SK-N-SH (cell line): ENCODE data around the gene LCP2. TPM values are rescaled to one million over a fixed set of nuclear protein-coding genes. Genes with fewer than 3 reads are reported as not detected.

ENCODE experiments used
- CTCF ChIA-PET: fragments of 300-600, 350-600 bp; formaldehyde crosslinking; extraction: SDS; loops from one replicate; lab custom pipeline; 2021; lab: Yijun Ruan, JAX
- POLR2A ChIA-PET: fragments of 350-600 bp; sonication (Branson Sonifier 250); formaldehyde crosslinking; extraction: SDS; loops from one replicate; lab custom pipeline; 2020; ENCODE audit warnings: antibody characterized with exemption, inconsistent platforms; lab: Yijun Ruan, JAX
- DNase-seq: peaks from one replicate; pipeline ENCODE4 v3.0.0; 2012
- H2AFZ ChIP-seq: fragments of 200-600 bp; sonication (generic); 2 replicates; pipeline ENCODE4 v1.8.1; 2016; ENCODE audit warnings: antibody characterized with exemption, mild to moderate bottlenecking, low read depth
- H3F3A ChIP-seq: fragments of 200-600 bp; sonication (generic); replicated peaks from 2 replicates; pipeline ENCODE3; 2016; ENCODE audit warnings: antibody characterized with exemption, mild to moderate bottlenecking; ENCODE audit not compliant: insufficient read depth
- H3K27ac ChIP-seq, 2 experiments: fragments of 200-500 bp in 1 of 2; fragments of 200-600 bp in 1 of 2; sonication (Bioruptor generic) in 1 of 2; sonication (generic), shearing (Covaris generic) in 1 of 2; 2 replicates each; pipeline versions ENCODE4 v1.5.1 to v1.6.1; 2014 to 2016; ENCODE audit warnings: low read depth in 2 of 2, inconsistent platforms in 1 of 2, low read length in 1 of 2, mild to moderate bottlenecking in 1 of 2, mixed read lengths in 1 of 2
- H3K27me3 ChIP-seq: fragments of 200-600 bp; sonication (generic), shearing (Covaris generic); 2 replicates; pipeline ENCODE4 v1.6.1; 2016; ENCODE audit warnings: mixed run types; ENCODE audit not compliant: insufficient read depth
- H3K36me3 ChIP-seq, 2 experiments: fragments of 200-500 bp in 1 of 2; fragments of 200-600 bp in 1 of 2; sonication (Bioruptor generic) in 1 of 2; sonication (generic) in 1 of 2; replicated peaks in 1 of 2; 2 replicates each; pipeline versions ENCODE3 to v1.5.1; 2014 to 2016; ENCODE audit warnings: low read length in 1 of 2, mild to moderate bottlenecking in 1 of 2; ENCODE audit not compliant: insufficient read depth in 2 of 2, control insufficient read depth in 1 of 2
- H3K4me1 ChIP-seq, 2 experiments: fragments of 200-500 bp in 1 of 2; fragments of 200-600 bp in 1 of 2; sonication (Bioruptor generic) in 1 of 2; sonication (generic), shearing (Covaris generic) in 1 of 2; 2 replicates each; pipeline versions ENCODE4 v1.5.1 to v1.6.1; 2014 to 2016; ENCODE audit warnings: low read depth in 1 of 2, low read length in 1 of 2, mixed run types in 1 of 2; ENCODE audit not compliant: insufficient read depth in 2 of 2, control insufficient read depth in 1 of 2
- H3K4me2 ChIP-seq: fragments of 200-600 bp; sonication (generic), shearing (Covaris generic); 2 replicates; pipeline ENCODE4 v1.6.1; 2017; ENCODE audit warnings: mixed run types
- H3K4me3 ChIP-seq, 2 experiments: fragments of 200-500 bp in 1 of 2; fragments of 200-600 bp in 1 of 2; sonication (Bioruptor generic) in 1 of 2; sonication (generic), shearing (Covaris generic) in 1 of 2; 2 replicates each; pipeline versions ENCODE4 v1.5.1 to v1.8.1; 2014 to 2016; ENCODE audit warnings: low read depth in 2 of 2, inconsistent platforms in 1 of 2, low read length in 1 of 2, mild to moderate bottlenecking in 1 of 2, mixed read lengths in 1 of 2, moderate library complexity in 1 of 2
- H3K79me2 ChIP-seq: fragments of 200-600 bp; sonication (generic); 2 replicates; pipeline ENCODE4 v1.8.1; 2017; ENCODE audit warnings: mild to moderate bottlenecking; ENCODE audit not compliant: insufficient read depth
- H3K9ac ChIP-seq: fragments of 200-600 bp; sonication (generic); 2 replicates; pipeline ENCODE4 v1.6.1; 2017; ENCODE audit warnings: mixed run types
- H3K9me2 ChIP-seq: fragments of 200-600 bp; sonication (generic); 2 replicates; pipeline ENCODE4 v1.6.1; 2017; ENCODE audit warnings: mixed run types
- H3K9me3 ChIP-seq: fragments of 200-600 bp; sonication (generic); 2 replicates; pipeline ENCODE4 v1.6.1; 2017; ENCODE audit warnings: mixed run types, mild to moderate bottlenecking, moderate library complexity
- H4K20me1 ChIP-seq: fragments of 200-600 bp; sonication (generic); 2 replicates; pipeline ENCODE4 v1.6.1; 2017; ENCODE audit warnings: mild to moderate bottlenecking, mixed run types; ENCODE audit not compliant: insufficient read depth
- ELF1 ChIP-seq: IDR thresholded peaks from 2 replicates; pipeline ENCODE4 v1.4.0; 2012
- FOSL2 ChIP-seq: IDR thresholded peaks from 2 replicates; pipeline ENCODE4 v1.4.0; 2012; ENCODE audit warnings: low read depth, mild to moderate bottlenecking, moderate library complexity, borderline replicate concordance
- FOXJ3 ChIP-seq: sonication (generic); formaldehyde crosslinking; IDR thresholded peaks from 2 replicates; pipeline ENCODE4 v1.5.1; 2020; ENCODE audit warnings: mild to moderate bottlenecking, missing genetic modification reagents
- FOXM1 ChIP-seq: IDR thresholded peaks from 2 replicates; pipeline ENCODE4 v1.4.0; 2012; ENCODE audit warnings: low read depth, mild to moderate bottlenecking
- JUND ChIP-seq: IDR thresholded peaks from 2 replicates; pipeline ENCODE4 v1.4.0; 2012
- NRF1 ChIP-seq: IDR thresholded peaks from 2 replicates; pipeline ENCODE4 v1.6.1; 2012; ENCODE audit warnings: low read depth, mild to moderate bottlenecking, low read length
- POLR2AphosphoS5 ChIP-seq: IDR thresholded peaks from 2 replicates; pipeline ENCODE4 v1.6.1; 2012; ENCODE audit warnings: low read depth, low read length
- RAD21 ChIP-seq: IDR thresholded peaks from 2 replicates; pipeline ENCODE4 v1.6.1; 2012; ENCODE audit warnings: mild to moderate bottlenecking, low read length
- RCOR1 ChIP-seq: fragments of 150-350 bp; IDR thresholded peaks from 2 replicates; pipeline ENCODE4 v1.6.1; 2017; ENCODE audit warnings: antibody characterized with exemption, low read length
- RFX5 ChIP-seq: IDR thresholded peaks from 2 replicates; pipeline ENCODE4 v1.6.1; 2012; ENCODE audit warnings: mild to moderate bottlenecking, improper control_type of control experiment, low read length
- SMC3 ChIP-seq: IDR thresholded peaks from 2 replicates; pipeline ENCODE4 v1.6.1; 2012; ENCODE audit warnings: low read depth, low read length, improper control_type of control experiment
- TAF1 ChIP-seq: IDR thresholded peaks from 2 replicates; pipeline ENCODE4 v1.6.1; 2012; ENCODE audit warnings: low read depth, mild to moderate bottlenecking, low read length, moderate library complexity, borderline replicate concordance
- TCF12 ChIP-seq: IDR thresholded peaks from 2 replicates; pipeline ENCODE4 v1.4.0; 2012
- WGBS: methylation state at CpG from one replicate; pipeline ENCODE4 v1.1.6; 2017; ENCODE audit warnings: low lambda C conversion rate; 5-methylcytosine and 5-hydroxymethylcytosine counted together
- polyA plus RNA-seq, 3 experiments: library from polyadenylated mRNA; depleted of rRNA; stranded (reverse); fragments of >200 nt; gene quantifications; 2 replicates each; pipeline ENCODE4 v1.2.3, GENCODE V29; 2012
- TF ChIP-seq, protein P1 (sequence below): fragments of 150-350 bp; IDR thresholded peaks from 2 replicates; pipeline ENCODE4 v1.6.1; 2017; ENCODE audit warnings: antibody characterized with exemption, low read length, low read depth, borderline replicate concordance

LCP2 gene
- polyA plus RNA-seq, 1 of the 3 experiments (the other 2 are of a cell fraction): not detected

DNA sequence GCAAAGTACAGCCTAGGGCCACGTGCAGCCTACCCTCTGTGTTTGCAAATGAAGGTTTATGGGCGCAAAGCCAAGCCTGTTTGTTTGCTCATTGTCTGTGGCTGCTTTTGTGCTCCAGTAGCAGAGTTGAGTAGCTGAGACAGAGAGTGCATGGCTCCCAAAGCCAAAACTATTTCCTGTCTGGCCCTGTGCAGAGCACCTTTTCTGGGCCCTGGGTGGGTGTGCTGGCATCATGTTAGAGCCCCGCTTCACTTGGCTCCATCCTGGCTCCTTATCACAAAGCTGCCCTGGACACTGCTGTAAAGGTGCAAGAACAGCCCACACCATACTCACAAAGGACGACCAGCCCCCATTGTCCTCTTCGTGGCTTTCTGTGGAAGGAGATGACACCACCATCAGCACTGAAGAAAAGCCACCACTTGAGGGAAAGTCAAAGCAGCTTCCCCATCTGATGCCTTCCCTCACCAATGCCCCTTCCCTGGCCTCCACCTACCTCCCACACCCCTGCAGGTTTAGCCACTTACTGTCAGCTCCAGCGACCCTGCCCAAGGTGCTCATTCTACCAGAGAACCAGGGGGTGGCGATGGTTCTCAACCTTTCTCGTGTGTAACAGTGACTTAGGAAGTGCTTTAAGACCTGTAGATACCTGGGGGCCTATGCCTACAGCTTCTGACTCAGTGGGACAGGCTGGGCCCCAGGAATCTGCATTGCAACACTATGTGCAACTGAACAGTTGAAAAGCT lies 23.4 kb downstream of the LCP2 start:
- Histone ChIP-seq H3K79me2 (no peaks in the 10 kb centered on the region), H3K4me2 (no peak overlapping the region), H3K27me3 (no peaks in the 10 kb centered on the region), H4K20me1 (no peaks in the 10 kb centered on the region), H3K36me3 (no peaks in the 10 kb centered on the region), H3K9ac (no peak overlapping the region), H3K27ac (no peak overlapping the region), H2AFZ (no peak overlapping the region), H3K4me3 (no peak overlapping the region), H3K9me2 (no peaks in the 10 kb centered on the region), H3F3A (no peaks in the 10 kb centered on the region), H3K9me3 (no peaks in the 10 kb centered on the region), H3K4me1 (peaks cover 0 to 10% of the 10 kb centered on the region in 2 experiments; a peak in 1 of 4 replicates)
- POLR2A ChIA-PET: no interaction called here
- TF ChIP-seq NRF1 (no peak), JUND (no peak), SMC3 (peak; percentile 23; the same call in 1 of the 2 replicates), RAD21 (peak; percentile 61)
- DNase-seq: peak; percentile 42
- 63% methylated on average over 5 of the region's 8 CpGs for WGBS
- CTCF ChIA-PET: interaction anchor here (0.6 to 6.7 kb wide), 19 partner anchors 8 to 359 kb away, joined by 3 to 35 read pairs (median 4); no protein-coding TSS in a partner anchor

- Histone ChIP-seq H3K27me3 (no peaks in the 10 kb centered on the region), H3F3A (no peaks in the 10 kb centered on the region), H3K9me2 (no peaks in the 10 kb centered on the region), H3K9ac (no peak overlapping the region), H3K36me3 (no peaks in the 10 kb centered on the region), H2AFZ (no peak overlapping the region), H4K20me1 (no peaks in the 10 kb centered on the region), H3K4me3 (no peak overlapping the region), H3K4me1 (peaks cover 0 to 16% of the 10 kb centered on the region in 2 experiments; a peak in 1 of 4 replicates), H3K9me3 (no peaks in the 10 kb centered on the region), H3K27ac (no peak overlapping the region), H3K4me2 (no peak overlapping the region), H3K79me2 (no peaks in the 10 kb centered on the region)
- no peak for DNase-seq
- POLR2A ChIA-PET: no interaction called here
- WGBS: 72% methylated on average over 15 of the region's 15 CpGs
- CTCF ChIA-PET: interaction anchor here (0.7 kb wide), 1 partner anchor 70 kb away, joined by 3 read pairs; no protein-coding TSS in a partner anchor
- TF ChIP-seq FOXM1 (no peak), TCF12 (no peak), POLR2AphosphoS5 (no peak), FOXJ3 (no peak), RFX5 (no peak), RCOR1 (no peak), ELF1 (no peak), FOSL2 (no peak), TAF1 (no peak)
- TF ChIP-seq, protein P1, sequence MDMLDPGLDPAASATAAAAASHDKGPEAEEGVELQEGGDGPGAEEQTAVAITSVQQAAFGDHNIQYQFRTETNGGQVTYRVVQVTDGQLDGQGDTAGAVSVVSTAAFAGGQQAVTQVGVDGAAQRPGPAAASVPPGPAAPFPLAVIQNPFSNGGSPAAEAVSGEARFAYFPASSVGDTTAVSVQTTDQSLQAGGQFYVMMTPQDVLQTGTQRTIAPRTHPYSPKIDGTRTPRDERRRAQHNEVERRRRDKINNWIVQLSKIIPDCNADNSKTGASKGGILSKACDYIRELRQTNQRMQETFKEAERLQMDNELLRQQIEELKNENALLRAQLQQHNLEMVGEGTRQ: no peak
These were observed 27.1 kb downstream of the LCP2 start for GRCh38 chr5:170270293-170271069.
